DOHH2 (cell line): ENCODE measurements around the gene UBFD1.
"Not testable (repeated sequence)": the region's sequence is repeated elsewhere in the genome, so short reads cannot be mapped to it uniquely, and the experiment has no call there.

Source experiments
- H3F3A ChIP-seq: fragments of 200-600 bp; sonication (generic), shearing (Covaris generic); 2 replicates; pipeline ENCODE4 v1.6.0; 2016; ENCODE audit warnings: antibody characterized with exemption, mild to moderate bottlenecking; ENCODE audit not compliant: control insufficient read depth, insufficient read depth
- H3K27ac ChIP-seq: fragments of 200-600 bp; sonication (generic); 2 replicates; pipeline ENCODE4 v1.5.1; 2014; ENCODE audit warnings: low read depth, mild to moderate bottlenecking, low read length, moderate library complexity
- H3K27me3 ChIP-seq: fragments of 200-600 bp; sonication (generic); 2 replicates; pipeline ENCODE4 v1.6.1; 2014; ENCODE audit warnings: mild to moderate bottlenecking, low read length, mixed read lengths; ENCODE audit not compliant: control insufficient read depth
- H3K36me3 ChIP-seq: fragments of 200-600 bp; sonication (generic); 2 replicates; pipeline ENCODE4 v1.6.1; 2014; ENCODE audit warnings: mild to moderate bottlenecking, low read length, moderate library complexity, mixed read lengths; ENCODE audit not compliant: control insufficient read depth
- H3K4me1 ChIP-seq: fragments of 200-600 bp; sonication (generic); 2 replicates; pipeline ENCODE4 v1.6.1; 2014; ENCODE audit warnings: mild to moderate bottlenecking, low read length, mixed read lengths; ENCODE audit not compliant: control insufficient read depth
- H3K4me2 ChIP-seq: fragments of 200-600 bp; sonication (generic); 2 replicates; pipeline ENCODE4 v1.6.0; 2014; ENCODE audit warnings: mild to moderate bottlenecking, low read length, moderate library complexity
- H3K4me3 ChIP-seq: fragments of 200-600 bp; sonication (generic); 2 replicates; pipeline ENCODE4 v1.5.1; 2014; ENCODE audit warnings: mild to moderate bottlenecking, low read length, mixed read lengths
- H3K79me2 ChIP-seq: fragments of 200-600 bp; sonication (generic); 2 replicates; pipeline ENCODE4 v1.6.1; 2014; ENCODE audit warnings: mild to moderate bottlenecking, low read length, mixed read lengths; ENCODE audit not compliant: control insufficient read depth
- H3K9me2 ChIP-seq: fragments of 200-600 bp; sonication (generic); replicated peaks from 2 replicates; pipeline ENCODE4 v1.6.1; 2014; ENCODE audit warnings: mild to moderate bottlenecking, low read length, mixed read lengths; ENCODE audit not compliant: control insufficient read depth
- H3K9me3 ChIP-seq: fragments of 200-600 bp; sonication (generic); 2 replicates; pipeline ENCODE4 v1.6.1; 2014; ENCODE audit warnings: antibody characterized with exemption, low read length, mixed read lengths; ENCODE audit not compliant: control insufficient read depth, insufficient read depth
- H4K20me1 ChIP-seq: fragments of 200-600 bp; sonication (generic); 2 replicates; pipeline ENCODE4 v1.6.0; 2014; ENCODE audit warnings: low read depth, mild to moderate bottlenecking, antibody characterized with exemption, low read length, moderate library complexity; ENCODE audit not compliant: control insufficient read depth, insufficient read depth
- EZH2phosphoT487 ChIP-seq: fragments of 200-600 bp; sonication (generic); IDR thresholded peaks from 2 replicates; pipeline ENCODE4 v1.6.1; 2017; ENCODE audit warnings: borderline replicate concordance, mild to moderate bottlenecking, antibody characterized with exemption, low read length, moderate library complexity, mixed read lengths
- TF ChIP-seq, protein P1 (sequence below): fragments of 200-600 bp; sonication (generic); IDR thresholded peaks from one replicate; pipeline ENCODE4 v1.5.1; 2014; ENCODE audit warnings: antibody characterized with exemption, mild to moderate bottlenecking, low read depth, low read length; ENCODE audit not compliant: poor library complexity, severe bottlenecking

UBFD1 gene

DNA sequence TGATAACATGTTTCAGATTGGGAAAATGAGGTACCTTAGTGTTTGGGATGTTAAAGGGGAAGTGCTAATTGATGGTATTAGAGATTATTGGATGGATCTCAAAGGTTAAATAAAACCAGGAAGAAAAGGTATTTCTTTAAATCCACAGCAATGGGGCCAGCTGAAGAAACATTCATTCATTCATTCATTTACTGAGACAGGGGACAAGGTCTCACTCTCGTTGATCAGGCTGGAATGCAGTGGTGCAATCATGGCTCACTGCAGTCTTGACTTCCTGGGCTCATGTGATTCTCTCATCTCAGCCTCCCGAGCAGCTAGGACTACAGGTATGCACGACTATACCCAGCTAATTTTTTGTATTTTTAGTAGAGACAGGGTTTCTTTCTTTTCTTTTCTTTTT, 20.1 kb upstream of the UBFD1 start:
- H3K9me3 ChIP-seq = no peaks in the 10 kb centered on the region
- no peaks in the 10 kb centered on the region for H3K9me2 ChIP-seq
- no peaks in the 10 kb centered on the region for H3K79me2 ChIP-seq
- peaks cover 9% of the 10 kb centered on the region for H3K4me1 ChIP-seq
- peaks cover 58% of the 10 kb centered on the region for H3K36me3 ChIP-seq
- no peaks in the 10 kb centered on the region for H3F3A ChIP-seq
- no peaks in the 10 kb centered on the region for H3K27me3 ChIP-seq
- TF ChIP-seq, protein P1, sequence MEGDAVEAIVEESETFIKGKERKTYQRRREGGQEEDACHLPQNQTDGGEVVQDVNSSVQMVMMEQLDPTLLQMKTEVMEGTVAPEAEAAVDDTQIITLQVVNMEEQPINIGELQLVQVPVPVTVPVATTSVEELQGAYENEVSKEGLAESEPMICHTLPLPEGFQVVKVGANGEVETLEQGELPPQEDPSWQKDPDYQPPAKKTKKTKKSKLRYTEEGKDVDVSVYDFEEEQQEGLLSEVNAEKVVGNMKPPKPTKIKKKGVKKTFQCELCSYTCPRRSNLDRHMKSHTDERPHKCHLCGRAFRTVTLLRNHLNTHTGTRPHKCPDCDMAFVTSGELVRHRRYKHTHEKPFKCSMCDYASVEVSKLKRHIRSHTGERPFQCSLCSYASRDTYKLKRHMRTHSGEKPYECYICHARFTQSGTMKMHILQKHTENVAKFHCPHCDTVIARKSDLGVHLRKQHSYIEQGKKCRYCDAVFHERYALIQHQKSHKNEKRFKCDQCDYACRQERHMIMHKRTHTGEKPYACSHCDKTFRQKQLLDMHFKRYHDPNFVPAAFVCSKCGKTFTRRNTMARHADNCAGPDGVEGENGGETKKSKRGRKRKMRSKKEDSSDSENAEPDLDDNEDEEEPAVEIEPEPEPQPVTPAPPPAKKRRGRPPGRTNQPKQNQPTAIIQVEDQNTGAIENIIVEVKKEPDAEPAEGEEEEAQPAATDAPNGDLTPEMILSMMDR = no peak
- TF ChIP-seq EZH2phosphoT487 = no peak
- no peak overlapping the region for H3K4me2 ChIP-seq
- H4K20me1 ChIP-seq = no peaks in the 10 kb centered on the region
- no peak overlapping the region for H3K4me3 ChIP-seq
- H3K27ac ChIP-seq = no peak overlapping the region

DNA sequence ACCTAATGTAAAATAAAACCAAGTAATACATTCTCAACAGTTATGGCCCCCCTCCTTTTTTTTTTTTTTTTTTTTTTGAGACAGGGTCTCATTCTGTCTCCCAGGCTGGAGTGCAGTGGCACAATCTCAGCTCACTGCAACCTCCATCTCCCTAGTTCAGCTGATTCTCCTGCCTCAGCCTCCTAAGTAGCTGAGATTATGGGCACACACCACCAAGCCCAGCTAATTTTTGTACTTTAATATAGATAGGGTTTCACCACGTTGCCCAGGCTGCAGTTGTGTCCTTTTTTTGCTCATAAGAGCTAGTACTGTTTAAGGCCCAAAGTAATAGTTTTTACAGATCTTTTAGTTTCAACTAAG, 18.6 kb upstream of the UBFD1 start:
- Histone ChIP-seq H3K4me1 (peaks cover 9% of the 10 kb centered on the region), H3K4me2 (no peak overlapping the region), H3K27me3 (no peaks in the 10 kb centered on the region), H3K79me2 (no peaks in the 10 kb centered on the region), H3K4me3 (no peak overlapping the region), H3F3A (no peaks in the 10 kb centered on the region), H3K9me2 (no peaks in the 10 kb centered on the region), H4K20me1 (no peaks in the 10 kb centered on the region), H3K9me3 (no peaks in the 10 kb centered on the region), H3K27ac (no peak overlapping the region), H3K36me3 (peaks cover 58% of the 10 kb centered on the region)
- TF ChIP-seq, protein P1 = no peak

- no peak for TF ChIP-seq EZH2phosphoT487
- Histone ChIP-seq H3K36me3 (peaks cover 54% of the 10 kb centered on the region), H3K27ac (no peak overlapping the region), H4K20me1 (no peaks in the 10 kb centered on the region), H3K4me2 (no peak overlapping the region), H3K79me2 (no peaks in the 10 kb centered on the region), H3F3A (no peaks in the 10 kb centered on the region), H3K4me1 (peaks cover 9% of the 10 kb centered on the region), H3K27me3 (no peaks in the 10 kb centered on the region), H3K9me2 (no peaks in the 10 kb centered on the region), H3K4me3 (no peak overlapping the region), H3K9me3 (no peaks in the 10 kb centered on the region)
Measured at GRCh38 chr16:23539984-23540816, 17.3 kb upstream of the UBFD1 start.

DNA sequence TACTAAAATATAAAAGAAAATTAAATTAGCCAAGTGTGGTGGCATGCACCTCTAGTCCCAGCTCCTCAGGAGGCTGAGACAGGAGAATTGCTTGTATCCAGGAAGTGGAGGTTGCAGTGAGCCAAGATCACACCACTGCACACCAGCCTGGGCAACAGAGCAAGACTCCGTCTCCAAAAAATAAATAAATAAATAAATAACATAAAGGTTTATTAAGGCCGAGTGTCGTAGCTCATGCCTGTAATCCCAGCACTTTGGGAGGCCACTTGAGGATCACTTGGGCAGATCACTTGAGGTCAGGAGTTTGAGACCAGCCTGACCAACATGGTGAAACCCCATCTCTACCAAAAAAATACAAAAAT, 16.7 kb upstream of the UBFD1 start:
- not testable (repeated sequence) for H3K4me3 ChIP-seq, H3K9me2 ChIP-seq, H3K27ac ChIP-seq, H4K20me1 ChIP-seq, H3K79me2 ChIP-seq, H3K4me1 ChIP-seq, H3K27me3 ChIP-seq, H3K4me2 ChIP-seq, H3F3A ChIP-seq, H3K9me3 ChIP-seq
- H3K36me3 ChIP-seq = peaks cover 54% of the 10 kb centered on the region
